GM06990 (cell line): ENCODE data around the gene PNPLA7.
A peak's percentile ranks its signal among the peaks of the same experiment; 100 is the strongest.

Source experiments
- DNase-seq: peaks from one replicate; pipeline ENCODE4 v3.0.0-alpha.2; 2011; ENCODE audit not compliant: insufficient read length; ENCODE audit errors: extremely low read depth
- H3K27me3 ChIP-seq: replicated peaks from 2 replicates; pipeline ENCODE4 v1.6.0; 2011; ENCODE audit warnings: low read length; ENCODE audit not compliant: control insufficient read depth, insufficient read depth
- H3K36me3 ChIP-seq: 2 replicates; pipeline ENCODE4 v1.5.1; 2011; ENCODE audit warnings: low read length; ENCODE audit not compliant: control insufficient read depth, insufficient read depth
- H3K4me3 ChIP-seq: replicated peaks from 2 replicates; pipeline ENCODE4 v1.5.1; 2011; ENCODE audit warnings: low read depth, mild to moderate bottlenecking, control low read depth, low read length
- TF ChIP-seq, protein P1 (sequence below): IDR thresholded peaks from 2 replicates; pipeline ENCODE4 v1.5.1; 2011; ENCODE audit warnings: low read length, control low read depth, mild to moderate bottlenecking, inconsistent platforms; ENCODE audit not compliant: insufficient read depth, poor library complexity, severe bottlenecking

PNPLA7 gene

DNA sequence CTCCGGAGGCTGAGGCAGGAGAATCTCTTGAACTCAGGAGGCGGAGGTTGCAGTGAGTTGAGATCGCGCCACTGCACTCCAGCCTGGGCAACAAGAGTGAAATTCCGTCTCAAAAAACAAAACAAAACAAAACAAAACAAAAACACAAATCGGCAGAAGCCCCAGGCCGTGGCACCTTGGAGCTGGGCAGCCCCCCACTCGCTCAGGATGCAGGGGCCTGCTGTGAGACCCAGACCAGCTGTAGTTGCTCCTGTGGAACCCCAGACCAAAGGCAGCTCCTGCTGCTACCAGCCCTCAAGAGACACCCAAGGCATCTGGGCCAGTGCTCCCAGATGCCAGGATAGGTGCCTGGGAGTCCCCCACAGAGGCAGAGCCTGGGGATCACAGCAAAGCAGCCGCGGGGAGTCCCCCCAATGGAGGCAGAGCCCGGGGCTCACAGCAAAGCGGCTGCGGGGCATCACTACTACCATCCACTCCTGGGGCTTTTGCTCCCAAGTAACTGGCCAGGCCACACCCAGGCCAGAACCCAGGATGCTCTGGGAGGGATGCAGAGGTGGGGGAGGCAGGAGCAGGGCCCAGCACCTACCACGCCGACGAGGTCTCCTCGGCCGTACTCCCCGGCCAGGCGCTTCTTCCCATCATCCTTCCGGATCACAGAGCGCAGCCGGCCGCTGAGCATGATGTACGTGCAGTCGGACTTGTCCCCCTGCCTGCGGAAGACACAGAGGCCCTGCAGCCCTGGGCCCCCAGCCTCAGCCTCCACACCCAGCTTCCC is 53.4 kb downstream of the PNPLA7 start:
- Histone ChIP-seq H3K4me3 (no peak overlapping the region), H3K27me3 (no peaks in the 10 kb centered on the region), H3K36me3 (no peaks in the 10 kb centered on the region)
- no peak for DNase-seq
- TF ChIP-seq, protein P1, sequence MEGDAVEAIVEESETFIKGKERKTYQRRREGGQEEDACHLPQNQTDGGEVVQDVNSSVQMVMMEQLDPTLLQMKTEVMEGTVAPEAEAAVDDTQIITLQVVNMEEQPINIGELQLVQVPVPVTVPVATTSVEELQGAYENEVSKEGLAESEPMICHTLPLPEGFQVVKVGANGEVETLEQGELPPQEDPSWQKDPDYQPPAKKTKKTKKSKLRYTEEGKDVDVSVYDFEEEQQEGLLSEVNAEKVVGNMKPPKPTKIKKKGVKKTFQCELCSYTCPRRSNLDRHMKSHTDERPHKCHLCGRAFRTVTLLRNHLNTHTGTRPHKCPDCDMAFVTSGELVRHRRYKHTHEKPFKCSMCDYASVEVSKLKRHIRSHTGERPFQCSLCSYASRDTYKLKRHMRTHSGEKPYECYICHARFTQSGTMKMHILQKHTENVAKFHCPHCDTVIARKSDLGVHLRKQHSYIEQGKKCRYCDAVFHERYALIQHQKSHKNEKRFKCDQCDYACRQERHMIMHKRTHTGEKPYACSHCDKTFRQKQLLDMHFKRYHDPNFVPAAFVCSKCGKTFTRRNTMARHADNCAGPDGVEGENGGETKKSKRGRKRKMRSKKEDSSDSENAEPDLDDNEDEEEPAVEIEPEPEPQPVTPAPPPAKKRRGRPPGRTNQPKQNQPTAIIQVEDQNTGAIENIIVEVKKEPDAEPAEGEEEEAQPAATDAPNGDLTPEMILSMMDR = no peak

DNA sequence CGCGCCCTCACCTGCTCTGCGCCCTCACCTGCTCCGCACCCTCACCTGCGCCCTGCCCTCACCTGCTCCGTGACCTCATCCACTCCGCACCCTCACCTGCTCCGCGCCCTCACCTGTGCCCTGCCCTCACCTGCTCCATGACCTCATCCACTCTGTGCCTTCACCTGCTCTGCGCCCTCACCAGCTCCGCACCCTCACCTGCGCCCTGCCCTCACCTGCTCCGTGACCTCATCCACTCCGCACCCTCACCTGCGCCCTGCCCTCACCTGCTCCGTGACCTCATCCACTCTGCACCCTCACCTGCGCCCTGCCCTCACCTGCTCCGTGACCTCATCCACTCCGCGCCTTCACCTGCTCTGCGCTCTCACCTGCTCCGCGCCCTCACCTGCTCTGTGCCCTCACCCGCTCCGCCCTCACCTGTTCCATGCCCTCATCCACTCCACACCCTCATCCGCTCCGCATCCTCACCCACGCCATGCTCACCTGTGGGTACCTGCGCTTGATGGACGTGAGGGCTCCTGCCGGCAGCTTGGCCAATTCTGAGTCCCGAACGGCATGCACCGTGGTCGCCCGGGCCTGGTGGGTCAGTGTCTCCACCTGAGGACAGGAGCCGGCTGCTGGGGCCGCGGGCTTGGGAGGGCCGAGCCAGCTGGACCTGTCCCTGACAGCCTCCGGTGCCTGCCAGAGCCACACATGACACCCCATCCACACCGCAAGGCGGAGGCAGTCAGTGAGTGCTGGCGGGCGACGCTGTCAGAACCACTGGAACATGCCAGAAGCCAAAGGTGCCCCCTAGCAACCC is 55.5 kb downstream of the PNPLA7 start:
- H3K27me3 ChIP-seq = no peaks in the 10 kb centered on the region
- DNase-seq = no peak
- no peaks in the 10 kb centered on the region for H3K36me3 ChIP-seq
- H3K4me3 ChIP-seq = no peak overlapping the region
- TF ChIP-seq, protein P1 = no peak

DNA sequence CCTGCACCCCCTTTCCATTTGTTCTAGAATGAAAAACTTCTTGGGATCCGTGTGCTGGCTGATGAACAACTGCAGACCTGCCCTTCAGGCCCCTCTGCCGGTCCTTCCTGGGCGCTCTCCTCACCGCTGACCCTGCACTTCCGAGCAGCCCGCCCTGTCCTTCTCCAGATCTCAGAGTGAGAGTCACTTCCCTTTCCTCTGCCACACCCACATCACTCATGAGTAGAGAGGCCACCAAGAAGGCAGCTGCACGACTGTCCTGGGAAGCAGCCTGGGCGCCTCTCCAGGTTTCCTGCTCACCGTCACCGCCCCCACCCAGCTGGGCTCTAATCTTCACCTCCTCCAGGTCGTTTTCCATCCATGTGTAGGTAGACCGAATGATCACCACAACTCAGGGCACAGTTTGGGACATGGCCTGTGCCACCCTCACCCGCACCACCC is 56.1 kb downstream of the PNPLA7 start:
- no peak for DNase-seq
- Histone ChIP-seq H3K4me3 (no peak overlapping the region), H3K27me3 (no peaks in the 10 kb centered on the region), H3K36me3 (no peaks in the 10 kb centered on the region)
- TF ChIP-seq, protein P1 = no peak

DNA sequence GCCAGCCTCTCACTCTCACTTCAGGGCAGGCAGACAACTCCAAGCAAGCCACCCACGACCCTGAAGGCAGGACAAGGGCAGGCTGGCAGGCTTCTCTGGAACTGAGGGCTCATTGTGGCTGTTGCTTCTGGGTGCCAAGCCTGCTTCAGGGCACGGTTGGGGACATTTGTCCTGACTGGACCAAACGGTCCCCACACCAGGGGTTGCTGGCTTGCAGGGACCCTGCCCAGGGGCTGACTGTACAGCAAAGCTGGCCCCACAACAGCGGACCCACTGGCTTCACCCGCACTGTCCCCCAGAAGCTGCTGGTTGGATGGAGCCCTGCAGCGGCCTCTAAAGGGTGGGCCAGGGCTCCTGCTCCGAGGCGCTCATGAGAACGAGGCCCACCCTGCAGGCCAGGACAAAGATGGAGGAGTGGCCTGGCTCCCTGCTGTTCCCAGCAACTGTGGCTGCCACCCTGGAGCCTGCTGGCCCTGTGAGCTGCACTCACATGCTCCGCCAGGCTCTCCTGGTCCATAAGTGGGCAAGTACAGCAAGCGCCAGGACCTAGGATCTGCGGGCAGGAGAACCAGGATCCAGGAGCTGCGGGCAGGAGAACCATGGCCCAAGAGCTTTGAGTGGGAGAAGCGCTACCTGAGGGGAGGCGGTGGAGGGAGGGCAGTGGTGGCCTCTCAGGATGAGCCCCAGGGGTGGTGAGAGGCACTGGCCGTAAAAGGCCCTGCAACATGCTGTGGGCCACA is 56.7 kb downstream of the PNPLA7 start:
- Histone ChIP-seq H3K36me3 (no peaks in the 10 kb centered on the region), H3K4me3 (no peak overlapping the region), H3K27me3 (no peaks in the 10 kb centered on the region)
- TF ChIP-seq, protein P1 = no peak
- no peak for DNase-seq

DNA sequence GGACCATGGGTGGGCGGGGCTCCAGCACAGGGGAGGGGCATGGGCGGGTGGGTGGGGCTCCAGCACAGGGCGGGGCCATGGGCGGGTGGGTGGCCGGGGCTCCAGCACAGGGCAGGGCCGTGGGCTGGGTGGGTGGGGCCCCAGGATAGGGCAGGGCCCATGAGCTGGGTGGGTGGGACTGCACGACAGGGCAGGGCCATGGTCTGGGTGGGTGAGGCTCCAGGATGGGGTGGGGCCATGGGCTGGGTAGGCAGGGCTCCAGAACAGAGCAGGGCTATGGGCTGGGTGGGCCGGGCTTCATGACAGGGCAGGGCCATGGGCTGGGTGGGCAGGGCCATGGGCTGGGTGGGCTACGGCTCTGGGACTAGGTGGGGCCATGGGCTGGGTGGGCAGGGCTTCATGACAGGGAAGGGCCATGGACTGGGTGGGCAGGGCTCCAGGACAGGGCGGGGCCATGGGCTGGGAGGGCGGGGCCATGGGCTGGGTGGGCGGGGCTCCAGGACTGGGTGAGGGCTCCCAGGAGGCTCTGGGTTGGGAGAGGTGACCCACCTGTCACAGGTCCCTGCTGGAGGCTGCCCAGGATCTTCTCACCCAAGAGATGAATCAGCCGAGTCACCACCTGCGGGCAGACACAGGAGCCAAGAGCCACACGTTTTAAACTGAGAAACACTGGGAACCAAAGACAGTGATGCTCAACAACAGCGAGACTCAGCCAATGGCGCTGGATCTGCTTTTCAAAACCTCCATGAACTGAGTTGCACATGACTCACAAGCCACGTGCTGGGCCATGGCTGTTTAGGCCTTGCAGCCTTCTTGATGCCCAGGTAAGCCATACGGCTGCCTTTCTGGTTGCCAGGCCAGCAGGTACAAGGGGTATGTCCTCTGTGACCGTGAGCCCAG is 57.5 kb downstream of the PNPLA7 start:
- no peaks in the 10 kb centered on the region for H3K36me3 ChIP-seq
- H3K27me3 ChIP-seq = no peaks in the 10 kb centered on the region
- DNase-seq = peak; percentile 59
- TF ChIP-seq, protein P1 = no peak
- H3K4me3 ChIP-seq = no peak overlapping the region
